ENCODE data around the gene SLC35F5. TPM values are rescaled to one million over a fixed set of nuclear protein-coding genes. Genes with fewer than 3 reads are reported as not detected.

SLC35F5 gene
- total and polyA plus RNA-seq, 4 donors = 15.3 to 70.8 (median 44.6) TPM

- Histone ChIP-seq H3K27me3 (ENCODE audit: control insufficient read depth in 4 of 4, insufficient read depth in 4 of 4, low read length in 3 of 4) (no peaks in the 10 kb centered on the region), H3K4me1 (ENCODE audit: control insufficient read depth in 4 of 4, insufficient read depth in 4 of 4, low read length in 3 of 4) (no peaks in the 10 kb centered on the region), H3K4me3 (ENCODE audit: low read depth in 1 of 3, low read length in 3 of 3) (no peak overlapping the region), H3K36me3 (ENCODE audit: control insufficient read depth in 4 of 4, insufficient read depth in 3 of 4, low read depth in 1 of 4, low read length in 3 of 4) (no peaks in the 10 kb centered on the region), H3K27ac (ENCODE audit: low read depth in 1 of 2, low read length in 2 of 2) (no peak overlapping the region), H3K9me3 (ENCODE audit: control insufficient read depth in 4 of 4, low read length in 3 of 4) (no peaks in the 10 kb centered on the region), H3K9ac (ENCODE audit: low read depth in 1 of 2, low read length in 2 of 2) (no peak overlapping the region)
- TF ChIP-seq FOXA1 (IDR thresholded peaks at IDR 0.05) (no peak), JUND (IDR thresholded peaks at IDR 0.05) (no peak)
- WGBS = 83% methylated on average over 3 of the region's 3 CpGs
- no peak for DNase-seq (ENCODE audit: low spot score)
These were observed 14.5 kb upstream of the SLC35F5 start for GRCh38 chr2:113770929-113771328.

- Histone ChIP-seq H3K27me3 (ENCODE audit: control insufficient read depth in 4 of 4, insufficient read depth in 4 of 4, low read length in 3 of 4) (no peaks in the 10 kb centered on the region), H3K9me3 (ENCODE audit: control insufficient read depth in 4 of 4, low read length in 3 of 4) (no peaks in the 10 kb centered on the region), H3K9ac (ENCODE audit: low read depth in 1 of 2, low read length in 2 of 2) (no peak overlapping the region), H3K4me1 (ENCODE audit: control insufficient read depth in 4 of 4, insufficient read depth in 4 of 4, low read length in 3 of 4) (no peaks in the 10 kb centered on the region), H3K27ac (ENCODE audit: low read depth in 1 of 2, low read length in 2 of 2) (no peak overlapping the region), H3K36me3 (ENCODE audit: control insufficient read depth in 4 of 4, insufficient read depth in 3 of 4, low read depth in 1 of 4, low read length in 3 of 4) (no peaks in the 10 kb centered on the region), H3K4me3 (ENCODE audit: low read depth in 1 of 3, low read length in 3 of 3) (no peak overlapping the region)
- DNase-seq (ENCODE audit: low spot score) = no peak
- no peak for TF ChIP-seq ZBTB33 (IDR thresholded peaks at IDR 0.05)
- WGBS = 99% methylated on average over 3 of the region's 3 CpGs
These were observed 13.1 kb upstream of the SLC35F5 start for GRCh38 chr2:113769555-113769954.

GRCh38 chr2:113768770-113769169 lies 12.3 kb upstream of the SLC35F5 start:
- Histone ChIP-seq H3K4me3 (ENCODE audit: low read depth in 1 of 3, low read length in 3 of 3) (no peak overlapping the region), H3K27ac (ENCODE audit: low read depth in 1 of 2, low read length in 2 of 2) (no peak overlapping the region), H3K36me3 (ENCODE audit: control insufficient read depth in 4 of 4, insufficient read depth in 3 of 4, low read depth in 1 of 4, low read length in 3 of 4) (no peaks in the 10 kb centered on the region), H3K9ac (ENCODE audit: low read depth in 1 of 2, low read length in 2 of 2) (no peak overlapping the region), H3K4me1 (ENCODE audit: control insufficient read depth in 4 of 4, insufficient read depth in 4 of 4, low read length in 3 of 4) (no peaks in the 10 kb centered on the region), H3K9me3 (ENCODE audit: control insufficient read depth in 4 of 4, low read length in 3 of 4) (no peaks in the 10 kb centered on the region), H3K27me3 (ENCODE audit: control insufficient read depth in 4 of 4, insufficient read depth in 4 of 4, low read length in 3 of 4) (no peaks in the 10 kb centered on the region)
- no peak for TF ChIP-seq TAF1 (conservative IDR thresholded peaks at IDR 0.05)
- TF ChIP-seq ATF3 (IDR thresholded peaks at IDR 0.05) = no peak
- TF ChIP-seq RXRA (IDR thresholded peaks at IDR 0.05) = no peak
- no peak for TF ChIP-seq NR2F2 (IDR thresholded peaks at IDR 0.05)
- no peak for TF ChIP-seq HNF4A (conservative IDR thresholded peaks at IDR 0.05)
- TF ChIP-seq SP1 (IDR thresholded peaks at IDR 0.05) = no peak
- no peak for TF ChIP-seq RAD21 (IDR thresholded peaks at IDR 0.05)
- no peak for TF ChIP-seq FOXA2 (IDR thresholded peaks at IDR 0.05)
- no peak for TF ChIP-seq YY1 (IDR thresholded peaks at IDR 0.05)
- no peak for TF ChIP-seq HNF4G (IDR thresholded peaks at IDR 0.05)
- DNase-seq (ENCODE audit: low spot score) = no peak
- 100% methylated on average over 1 of the region's 1 CpG for WGBS

- H3K4me1 ChIP-seq (ENCODE audit: control insufficient read depth in 4 of 4, insufficient read depth in 4 of 4, low read length in 3 of 4) = no peaks in the 10 kb centered on the region
- H3K4me3 ChIP-seq (ENCODE audit: low read depth in 1 of 3, low read length in 3 of 3) = no peak overlapping the region
- H3K27me3 ChIP-seq (ENCODE audit: control insufficient read depth in 4 of 4, insufficient read depth in 4 of 4, low read length in 3 of 4) = no peaks in the 10 kb centered on the region
- H3K9ac ChIP-seq (ENCODE audit: low read depth in 1 of 2, low read length in 2 of 2) = no peak overlapping the region
- WGBS = 94% methylated on average over 4 of the region's 4 CpGs
- no peak for DNase-seq (ENCODE audit: low spot score)
- no peaks in the 10 kb centered on the region for H3K36me3 ChIP-seq (ENCODE audit: control insufficient read depth in 4 of 4, insufficient read depth in 3 of 4, low read depth in 1 of 4, low read length in 3 of 4)
- no peaks in the 10 kb centered on the region for H3K9me3 ChIP-seq (ENCODE audit: control insufficient read depth in 4 of 4, low read length in 3 of 4)
- no peak overlapping the region for H3K27ac ChIP-seq (ENCODE audit: low read depth in 1 of 2, low read length in 2 of 2)
- TF ChIP-seq HNF4A (conservative IDR thresholded peaks at IDR 0.05) (no peak), JUND (IDR thresholded peaks at IDR 0.05) (no peak), YY1 (IDR thresholded peaks at IDR 0.05) (no peak), RXRA (IDR thresholded peaks at IDR 0.05) (no peak), NR2F2 (IDR thresholded peaks at IDR 0.05) (no peak), RAD21 (IDR thresholded peaks at IDR 0.05) (no peak), GABPA (IDR thresholded peaks at IDR 0.05 in 1 of 2, conservative IDR thresholded peaks at IDR 0.05 in 1 of 2) (no peak), MAX (IDR thresholded peaks at IDR 0.05) (no peak), ZBTB33 (IDR thresholded peaks at IDR 0.05) (no peak), HNF4G (IDR thresholded peaks at IDR 0.05) (no peak), ATF3 (IDR thresholded peaks at IDR 0.05) (no peak), FOXA2 (IDR thresholded peaks at IDR 0.05) (no peak), TAF1 (conservative IDR thresholded peaks at IDR 0.05) (no peak), EGR1 (IDR thresholded peaks at IDR 0.05; ENCODE audit: low read depth in 2 of 2) (no peak), CTCF (IDR thresholded peaks at IDR 0.05; ENCODE audit: low read depth, low read length, missing input control) (no peak)
These were observed 11.5 kb upstream of the SLC35F5 start for GRCh38 chr2:113767811-113768460.

Data from liver (tissue), 9 donors.